GM20000 (cell line): ENCODE measurements around the gene SORT1.

Experiments used
- DNase-seq: peaks from one replicate; pipeline ENCODE4 v3.0.0; 2012; ENCODE audit warnings: low spot score
- CTCF ChIP-seq: IDR thresholded peaks from 2 replicates; pipeline ENCODE4 v1.5.1; 2012; ENCODE audit warnings: mild to moderate bottlenecking, control low read depth; ENCODE audit errors: extremely low read depth, missing control alignments

The SORT1 gene

GRCh38 chr1:109391157-109391556, 6.6 kb downstream of the SORT1 start:
- no peak for DNase-seq
- no peak for TF ChIP-seq CTCF

GRCh38 chr1:109389638-109390341, 7.9 kb downstream of the SORT1 start:
- no peak for TF ChIP-seq CTCF
- no peak for DNase-seq

GRCh38 chr1:109388884-109389637, 8.7 kb downstream of the SORT1 start:
- DNase-seq: no peak
- no peak for TF ChIP-seq CTCF

- no peak for DNase-seq
Measured at GRCh38 chr1:109388208-109388711, 9.5 kb downstream of the SORT1 start.

GRCh38 chr1:109386054-109386717, 11.5 kb downstream of the SORT1 start:
- no peak for DNase-seq
- no peak for TF ChIP-seq CTCF

More at GRCh38 chr1:109388208-109388711, 9.5 kb downstream of the SORT1 start:
- no peak for TF ChIP-seq CTCF

- DNase-seq: no peak
- no peak for TF ChIP-seq CTCF
Measured at GRCh38 chr1:109385417-109385816, 12.3 kb downstream of the SORT1 start.

- no peak for TF ChIP-seq CTCF
- DNase-seq: no peak
Measured at GRCh38 chr1:109383854-109384253, 13.9 kb downstream of the SORT1 start.
